22Rv1 (cell line): ENCODE measurements around the gene SLC35G6.

ENCODE experiments used
- ZFX ChIP-seq: fragments of 450-650 bp; IDR thresholded peaks from 2 replicates; pipeline ENCODE4 v1.6.1; 2017; ENCODE audit warnings: antibody characterized with exemption, borderline replicate concordance
- TF ChIP-seq, protein P1 (sequence below): fragments of 450-650 bp; IDR thresholded peaks from 2 replicates; pipeline ENCODE4 v1.5.1; 2017; ENCODE audit warnings: mild to moderate bottlenecking

GRCh38 chr17:7502171-7502847 is 21.1 kb downstream of the SLC35G6 start:
- TF ChIP-seq, protein P1, sequence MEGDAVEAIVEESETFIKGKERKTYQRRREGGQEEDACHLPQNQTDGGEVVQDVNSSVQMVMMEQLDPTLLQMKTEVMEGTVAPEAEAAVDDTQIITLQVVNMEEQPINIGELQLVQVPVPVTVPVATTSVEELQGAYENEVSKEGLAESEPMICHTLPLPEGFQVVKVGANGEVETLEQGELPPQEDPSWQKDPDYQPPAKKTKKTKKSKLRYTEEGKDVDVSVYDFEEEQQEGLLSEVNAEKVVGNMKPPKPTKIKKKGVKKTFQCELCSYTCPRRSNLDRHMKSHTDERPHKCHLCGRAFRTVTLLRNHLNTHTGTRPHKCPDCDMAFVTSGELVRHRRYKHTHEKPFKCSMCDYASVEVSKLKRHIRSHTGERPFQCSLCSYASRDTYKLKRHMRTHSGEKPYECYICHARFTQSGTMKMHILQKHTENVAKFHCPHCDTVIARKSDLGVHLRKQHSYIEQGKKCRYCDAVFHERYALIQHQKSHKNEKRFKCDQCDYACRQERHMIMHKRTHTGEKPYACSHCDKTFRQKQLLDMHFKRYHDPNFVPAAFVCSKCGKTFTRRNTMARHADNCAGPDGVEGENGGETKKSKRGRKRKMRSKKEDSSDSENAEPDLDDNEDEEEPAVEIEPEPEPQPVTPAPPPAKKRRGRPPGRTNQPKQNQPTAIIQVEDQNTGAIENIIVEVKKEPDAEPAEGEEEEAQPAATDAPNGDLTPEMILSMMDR = no peak
- no peak for TF ChIP-seq ZFX
